ENCODE results near the gene LARP1B. TPM values are rescaled to one million over a fixed set of nuclear protein-coding genes. Genes with fewer than 3 reads are reported as not detected.

LARP1B gene
- total RNA-seq, 1 donor from 2014 or later, result 57.9 TPM

DNA sequence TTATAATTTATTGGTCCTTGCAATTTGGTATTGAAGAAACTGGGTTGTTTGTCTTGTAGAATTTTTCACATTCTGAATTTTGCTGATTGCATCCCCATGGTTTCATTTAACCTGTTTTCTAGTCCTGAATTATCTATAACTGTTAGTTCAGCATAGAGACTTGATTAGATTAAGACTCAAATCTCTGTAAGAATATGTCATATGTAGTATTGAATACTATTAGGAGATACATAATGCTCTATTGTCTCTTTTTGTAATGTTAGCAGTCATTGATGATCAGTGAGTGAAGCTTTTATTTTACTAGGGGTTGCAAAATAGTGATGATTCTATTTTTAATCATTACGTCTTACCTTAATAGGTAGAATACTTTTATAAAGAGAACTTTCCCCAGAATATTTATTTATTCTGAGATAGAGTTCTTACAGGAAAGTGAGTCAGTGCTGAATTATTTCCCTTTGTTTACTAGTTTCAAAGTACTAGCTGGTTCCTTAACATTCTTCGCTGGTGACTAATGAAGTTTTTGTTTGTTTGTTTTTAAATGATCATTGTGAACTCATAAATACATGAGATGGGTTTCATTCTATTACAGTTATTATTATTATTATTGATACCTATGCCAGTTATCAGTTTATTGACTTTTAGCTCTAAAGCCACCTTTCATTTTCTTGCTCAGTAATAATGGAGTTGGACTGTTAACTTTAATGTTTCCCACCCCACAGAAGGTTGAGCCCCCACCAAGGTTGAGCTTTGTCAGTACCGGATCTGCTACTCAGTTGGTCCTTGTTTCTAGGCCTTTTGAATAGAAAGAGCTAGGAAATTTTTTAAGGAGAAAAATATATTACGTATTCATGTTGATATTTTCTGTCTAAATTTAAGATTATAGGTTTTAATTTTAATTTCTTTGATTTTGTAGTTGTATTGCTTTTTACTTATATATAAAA, 102.3 kb downstream of the LARP1B start:
- no peak for FAIRE-seq
- peak; percentile 97 for DNase-seq (ENCODE audit: low read depth)
- Histone ChIP-seq H3K4me3 (ENCODE audit: low read depth, low read length) (no peak overlapping the region), H3K36me3 (ENCODE audit: control insufficient read depth, insufficient read depth, low read length) (no peaks in the 10 kb centered on the region), H3K27me3 (ENCODE audit: control insufficient read depth, insufficient read depth, low read length) (no peaks in the 10 kb centered on the region)
- TF ChIP-seq, protein P1, sequence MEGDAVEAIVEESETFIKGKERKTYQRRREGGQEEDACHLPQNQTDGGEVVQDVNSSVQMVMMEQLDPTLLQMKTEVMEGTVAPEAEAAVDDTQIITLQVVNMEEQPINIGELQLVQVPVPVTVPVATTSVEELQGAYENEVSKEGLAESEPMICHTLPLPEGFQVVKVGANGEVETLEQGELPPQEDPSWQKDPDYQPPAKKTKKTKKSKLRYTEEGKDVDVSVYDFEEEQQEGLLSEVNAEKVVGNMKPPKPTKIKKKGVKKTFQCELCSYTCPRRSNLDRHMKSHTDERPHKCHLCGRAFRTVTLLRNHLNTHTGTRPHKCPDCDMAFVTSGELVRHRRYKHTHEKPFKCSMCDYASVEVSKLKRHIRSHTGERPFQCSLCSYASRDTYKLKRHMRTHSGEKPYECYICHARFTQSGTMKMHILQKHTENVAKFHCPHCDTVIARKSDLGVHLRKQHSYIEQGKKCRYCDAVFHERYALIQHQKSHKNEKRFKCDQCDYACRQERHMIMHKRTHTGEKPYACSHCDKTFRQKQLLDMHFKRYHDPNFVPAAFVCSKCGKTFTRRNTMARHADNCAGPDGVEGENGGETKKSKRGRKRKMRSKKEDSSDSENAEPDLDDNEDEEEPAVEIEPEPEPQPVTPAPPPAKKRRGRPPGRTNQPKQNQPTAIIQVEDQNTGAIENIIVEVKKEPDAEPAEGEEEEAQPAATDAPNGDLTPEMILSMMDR (IDR thresholded peaks at IDR 0.05; ENCODE audit: insufficient read depth, low read length, severe bottlenecking), result no peak

DNA sequence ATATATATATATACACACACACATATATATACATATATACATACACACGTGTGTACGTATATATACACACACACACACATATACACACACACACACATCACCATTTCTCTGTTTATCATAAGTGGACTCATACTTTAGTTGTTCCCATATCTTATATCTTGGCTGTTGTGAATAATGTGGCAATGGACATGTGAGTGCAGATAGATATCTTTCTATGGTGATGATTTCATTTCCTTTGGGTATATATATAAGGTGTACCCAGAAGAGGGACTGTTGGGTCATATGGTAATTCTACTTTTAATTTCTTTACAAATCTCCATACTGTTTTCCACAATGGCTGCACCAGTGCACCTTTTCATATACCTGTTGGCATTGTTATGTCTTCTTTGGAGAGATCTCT, 105.9 kb downstream of the LARP1B start:
- FAIRE-seq, result no peak
- no peak overlapping the region for H3K4me3 ChIP-seq (ENCODE audit: low read depth, low read length)
- DNase-seq (ENCODE audit: low read depth), result peak; percentile 55
- no peaks in the 10 kb centered on the region for H3K27me3 ChIP-seq (ENCODE audit: control insufficient read depth, insufficient read depth, low read length)
- no peaks in the 10 kb centered on the region for H3K36me3 ChIP-seq (ENCODE audit: control insufficient read depth, insufficient read depth, low read length)
- TF ChIP-seq, protein P1 (IDR thresholded peaks at IDR 0.05; ENCODE audit: insufficient read depth, low read length, severe bottlenecking), result no peak

DNA sequence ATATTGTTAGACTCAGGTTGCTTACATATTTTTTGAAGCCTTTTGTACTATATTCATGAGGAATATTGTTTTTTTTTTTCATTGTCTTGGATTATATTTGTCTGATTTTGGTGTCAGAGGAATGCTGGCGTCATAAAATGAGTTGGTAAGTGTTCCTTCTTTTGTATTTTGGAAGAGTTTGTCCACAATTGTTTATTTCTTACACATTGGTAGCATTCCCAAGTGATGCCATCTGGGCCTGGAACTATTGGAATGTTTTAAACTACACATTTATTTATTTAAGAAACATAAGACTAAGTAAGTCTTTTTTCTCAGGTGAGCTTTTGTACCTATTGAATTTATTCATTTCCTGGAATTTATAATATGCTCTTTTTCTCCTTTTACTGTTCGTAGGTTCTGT, 107.6 kb downstream of the LARP1B start:
- Histone ChIP-seq H3K4me3 (ENCODE audit: low read depth, low read length) (no peak overlapping the region), H3K27me3 (ENCODE audit: control insufficient read depth, insufficient read depth, low read length) (no peaks in the 10 kb centered on the region), H3K36me3 (ENCODE audit: control insufficient read depth, insufficient read depth, low read length) (no peaks in the 10 kb centered on the region)
- DNase-seq (ENCODE audit: low read depth), result no peak
- no peak for FAIRE-seq
- TF ChIP-seq, protein P1 (IDR thresholded peaks at IDR 0.05; ENCODE audit: insufficient read depth, low read length, severe bottlenecking), result no peak

DNA sequence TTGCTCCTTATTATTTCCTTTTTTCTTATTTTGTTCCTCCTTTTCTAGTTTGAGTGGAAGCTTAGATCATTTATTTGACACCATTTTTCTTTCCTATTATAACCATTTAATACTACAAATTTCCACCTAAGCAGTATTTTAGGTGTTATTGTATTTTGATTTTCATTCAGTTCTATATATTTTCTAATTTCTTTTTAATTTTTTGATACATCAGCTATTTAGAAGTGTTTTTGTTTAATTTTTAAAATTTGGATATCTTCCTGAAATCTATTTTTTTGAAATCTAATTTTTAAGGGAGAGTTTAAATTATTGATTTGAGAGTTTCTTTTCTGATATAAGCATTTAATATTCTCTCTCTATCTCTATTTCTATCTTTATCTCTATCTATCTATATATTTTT, 108.1 kb downstream of the LARP1B start:
- TF ChIP-seq, protein P1 (IDR thresholded peaks at IDR 0.05; ENCODE audit: insufficient read depth, low read length, severe bottlenecking), result no peak
- FAIRE-seq (no peak), DNase-seq (ENCODE audit: low read depth) (no peak)
- Histone ChIP-seq H3K27me3 (ENCODE audit: control insufficient read depth, insufficient read depth, low read length) (no peaks in the 10 kb centered on the region), H3K4me3 (ENCODE audit: low read depth, low read length) (no peak overlapping the region), H3K36me3 (ENCODE audit: control insufficient read depth, insufficient read depth, low read length) (no peaks in the 10 kb centered on the region)

DNA sequence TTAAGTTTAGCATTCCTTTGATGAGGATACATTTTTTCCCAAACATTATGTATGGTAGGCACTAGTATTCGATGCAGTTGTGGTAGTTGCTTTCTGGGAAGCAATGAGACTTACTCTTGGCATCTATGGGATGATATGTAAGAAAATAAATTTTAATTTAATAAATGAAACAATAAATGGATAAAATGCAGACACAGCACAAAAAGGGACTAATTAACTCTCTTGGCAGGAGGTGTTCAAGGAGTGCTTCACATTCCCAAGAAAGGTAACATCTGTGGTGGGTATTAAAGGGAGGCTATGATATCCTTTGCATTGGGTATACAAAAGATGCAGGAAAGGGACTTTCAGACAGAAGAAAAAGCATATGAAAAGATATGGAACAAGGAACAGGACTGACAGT, 115.5 kb downstream of the LARP1B start:
- H3K27me3 ChIP-seq (ENCODE audit: control insufficient read depth, insufficient read depth, low read length), result no peaks in the 10 kb centered on the region
- FAIRE-seq (no peak), DNase-seq (ENCODE audit: low read depth) (no peak)
- no peak overlapping the region for H3K4me3 ChIP-seq (ENCODE audit: low read depth, low read length)
- H3K36me3 ChIP-seq (ENCODE audit: control insufficient read depth, insufficient read depth, low read length), result no peaks in the 10 kb centered on the region
- TF ChIP-seq, protein P1 (IDR thresholded peaks at IDR 0.05; ENCODE audit: insufficient read depth, low read length, severe bottlenecking), result no peak

All from bronchial epithelial cell (primary cell).